Activated CD4-positive, alpha-beta memory T cell treated with anti-CD3 and anti-CD28 coated beads, Interleukin-2, amount 10 ng/mL, durations not matched to agents 7 days and 5 days (primary cell): ENCODE data around the gene PIK3C2B. TPM values are rescaled to one million over a fixed set of nuclear protein-coding genes. Genes with fewer than 3 reads are reported as not detected.

Source experiments
- CTCF ChIA-PET: fragments of 350-600 bp; sonication (Branson Sonifier 250); formaldehyde crosslinking; loops from one replicate; lab custom pipeline; 2021; ENCODE audit warnings: antibody characterized with exemption, inconsistent platforms; lab: Charles Lee
- POLR2A ChIA-PET: fragments of 350-600 bp; sonication (Branson Sonifier 250); formaldehyde crosslinking; loops from one replicate; lab custom pipeline; 2021; ENCODE audit warnings: antibody characterized with exemption; lab: Charles Lee
- DNase-seq: peaks from one replicate; pipeline ENCODE4 v3.0.0-alpha.2; 2020
- H3K27ac Mint-ChIP-seq: one replicate; pipeline ENCODE4 v1.8.0; 2021; ENCODE audit warnings: mild to moderate bottlenecking, mixed read lengths
- H3K27me3 Mint-ChIP-seq: one replicate; pipeline ENCODE4 v1.8.0; 2021; ENCODE audit warnings: mixed read lengths
- H3K36me3 Mint-ChIP-seq: one replicate; pipeline ENCODE4 v1.8.0; 2021; ENCODE audit warnings: low read depth, mixed read lengths
- H3K4me1 Mint-ChIP-seq: one replicate; pipeline ENCODE4 v1.8.0; 2021; ENCODE audit warnings: mixed read lengths
- H3K4me3 Mint-ChIP-seq: one replicate; pipeline ENCODE4 v1.8.0; 2021; ENCODE audit warnings: mild to moderate bottlenecking, mixed read lengths
- H3K9me3 Mint-ChIP-seq: one replicate; pipeline ENCODE4 v1.8.0; 2021; ENCODE audit warnings: mixed read lengths
- total RNA-seq, 2 experiments: library from RNA; stranded (reverse); gene quantifications; one replicate each; pipeline ENCODE4 v1.2.3, GENCODE V29; 2021

The PIK3C2B gene
- total RNA-seq, 2 experiments from 2014 or later: 31.0 to 32.0 TPM

DNA sequence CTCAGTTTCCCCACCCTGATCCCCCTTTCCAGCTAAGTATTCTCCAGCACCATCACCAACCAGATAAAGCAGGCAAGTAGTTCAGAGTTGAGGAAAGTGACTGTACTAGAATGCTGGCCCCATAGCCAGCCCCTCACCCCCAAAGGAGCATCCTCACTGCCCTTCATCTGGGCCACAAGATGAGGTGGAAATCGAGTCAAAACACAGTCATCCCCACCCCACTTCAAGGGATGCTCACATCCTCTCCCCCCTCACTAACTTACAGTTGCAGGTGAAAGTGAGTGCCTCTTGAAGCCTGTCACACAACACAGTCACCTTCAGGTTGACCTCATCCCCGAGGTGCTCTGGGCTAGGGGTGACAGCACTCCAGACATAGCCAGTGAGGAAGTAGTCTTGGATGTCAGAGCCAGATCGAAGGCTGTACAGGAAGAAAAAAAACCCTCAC is 30.4 kb downstream of the PIK3C2B start:
- ChIA-PET CTCF (interaction anchor here (1.0 to 2.6 kb wide), 4 partner anchors 14 to 39 kb away, joined by 3 to 12 read pairs (median 6); no protein-coding TSS in a partner anchor), POLR2A (interaction anchor here (2.7 kb wide), 1 partner anchor 29 kb away, joined by 11 read pairs; the partner anchor contains the start of gene PIK3C2B)
- DNase-seq: no peak
- Mint-ChIP-seq H3K36me3 (peaks cover 63% of the 10 kb centered on the region), H3K27ac (peak overlapping the region; percentile 35), H3K27me3 (no peaks in the 10 kb centered on the region), H3K4me1 (peaks cover 58% of the 10 kb centered on the region), H3K9me3 (no peaks in the 10 kb centered on the region), H3K4me3 (no peak overlapping the region)

DNA sequence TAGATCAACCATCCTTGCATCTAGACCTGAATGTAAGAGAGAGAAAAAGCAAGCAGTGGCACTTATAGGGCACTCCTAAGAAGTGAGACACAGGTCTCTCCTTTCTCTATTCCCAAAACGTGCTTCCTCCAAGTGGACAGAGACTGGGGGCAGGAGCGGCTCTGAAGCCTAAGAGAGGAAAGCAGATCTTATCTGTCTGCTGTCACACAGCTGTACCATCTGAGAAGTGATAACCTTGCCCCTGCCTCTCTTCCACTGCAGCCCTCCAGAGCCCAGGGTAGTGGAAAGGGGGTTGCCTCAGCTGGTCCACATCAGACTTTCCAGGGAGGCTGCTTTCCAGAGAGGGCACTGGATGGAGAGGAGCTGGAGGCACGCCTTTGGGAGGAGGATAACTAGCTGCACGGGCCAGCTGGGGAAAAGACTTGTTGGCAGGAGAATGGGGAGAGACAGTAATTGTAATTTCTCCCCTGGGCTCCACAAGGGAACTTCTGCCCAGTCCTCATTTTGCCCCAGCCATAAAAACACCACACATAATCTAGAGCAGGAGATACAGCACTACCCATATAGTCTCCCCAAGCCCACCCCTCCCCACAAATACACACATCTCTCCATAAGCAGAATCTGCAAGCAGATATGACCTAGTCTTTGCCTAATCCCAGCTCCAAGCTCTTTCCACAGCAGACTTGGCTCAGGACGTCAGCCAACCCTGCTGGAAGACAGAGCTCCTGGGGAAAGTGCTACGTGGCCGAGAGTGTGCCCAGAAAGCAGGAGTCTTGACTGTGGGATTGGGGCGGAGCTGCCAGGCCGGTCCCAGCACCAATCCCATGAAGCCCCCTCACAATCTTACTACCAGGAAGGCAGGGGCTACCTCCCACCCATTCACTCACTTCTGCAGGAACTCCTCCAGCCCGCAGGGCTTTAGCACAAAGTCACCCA is 31.2 kb downstream of the PIK3C2B start:
- H3K4me3 Mint-ChIP-seq: no peak overlapping the region
- H3K4me1 Mint-ChIP-seq: peaks cover 58% of the 10 kb centered on the region
- H3K9me3 Mint-ChIP-seq: no peaks in the 10 kb centered on the region
- POLR2A ChIA-PET: interaction anchor here (2.7 kb wide), 1 partner anchor 29 kb away, joined by 11 read pairs; the partner anchor contains the start of gene PIK3C2B
- H3K27ac Mint-ChIP-seq: no peak overlapping the region
- H3K27me3 Mint-ChIP-seq: no peaks in the 10 kb centered on the region
- peaks cover 62% of the 10 kb centered on the region for H3K36me3 Mint-ChIP-seq
- DNase-seq: no peak
- CTCF ChIA-PET: interaction anchor here (1.0 to 2.3 kb wide), 3 partner anchors 15 to 32 kb away, joined by 3 to 12 read pairs (median 6); no protein-coding TSS in a partner anchor

DNA sequence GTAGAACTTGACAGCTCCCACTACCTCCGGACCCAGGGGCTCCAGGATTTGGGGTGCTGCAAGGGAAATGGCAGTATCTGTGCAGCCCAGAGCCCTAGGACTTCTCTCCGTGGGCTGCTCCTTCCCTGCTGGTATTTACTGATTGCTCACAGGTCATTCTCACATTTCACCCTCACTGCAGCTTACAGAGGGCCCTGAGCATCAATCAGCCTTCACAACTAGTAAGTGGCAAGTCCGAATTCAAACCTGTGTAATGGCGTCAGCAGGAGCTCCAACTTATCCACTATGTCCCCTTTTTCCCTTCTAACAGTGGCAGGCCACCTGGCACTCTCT is 32.4 kb downstream of the PIK3C2B start:
- no peaks in the 10 kb centered on the region for H3K9me3 Mint-ChIP-seq
- H3K4me3 Mint-ChIP-seq: no peak overlapping the region
- CTCF ChIA-PET: interaction anchor here (0.7 to 2.3 kb wide), 4 partner anchors 10 to 63 kb away, joined by 3 to 12 read pairs (median 4); no protein-coding TSS in a partner anchor
- no peaks in the 10 kb centered on the region for H3K27me3 Mint-ChIP-seq
- no peak for DNase-seq
- POLR2A ChIA-PET: interaction anchor here (1.4 kb wide), 1 partner anchor 32 kb away, joined by 5 read pairs; the partner anchor contains the start of gene PIK3C2B
- peak overlapping the region; percentile 85 for H3K27ac Mint-ChIP-seq
- H3K36me3 Mint-ChIP-seq: peaks cover 60% of the 10 kb centered on the region
- H3K4me1 Mint-ChIP-seq: peaks cover 58% of the 10 kb centered on the region

DNA sequence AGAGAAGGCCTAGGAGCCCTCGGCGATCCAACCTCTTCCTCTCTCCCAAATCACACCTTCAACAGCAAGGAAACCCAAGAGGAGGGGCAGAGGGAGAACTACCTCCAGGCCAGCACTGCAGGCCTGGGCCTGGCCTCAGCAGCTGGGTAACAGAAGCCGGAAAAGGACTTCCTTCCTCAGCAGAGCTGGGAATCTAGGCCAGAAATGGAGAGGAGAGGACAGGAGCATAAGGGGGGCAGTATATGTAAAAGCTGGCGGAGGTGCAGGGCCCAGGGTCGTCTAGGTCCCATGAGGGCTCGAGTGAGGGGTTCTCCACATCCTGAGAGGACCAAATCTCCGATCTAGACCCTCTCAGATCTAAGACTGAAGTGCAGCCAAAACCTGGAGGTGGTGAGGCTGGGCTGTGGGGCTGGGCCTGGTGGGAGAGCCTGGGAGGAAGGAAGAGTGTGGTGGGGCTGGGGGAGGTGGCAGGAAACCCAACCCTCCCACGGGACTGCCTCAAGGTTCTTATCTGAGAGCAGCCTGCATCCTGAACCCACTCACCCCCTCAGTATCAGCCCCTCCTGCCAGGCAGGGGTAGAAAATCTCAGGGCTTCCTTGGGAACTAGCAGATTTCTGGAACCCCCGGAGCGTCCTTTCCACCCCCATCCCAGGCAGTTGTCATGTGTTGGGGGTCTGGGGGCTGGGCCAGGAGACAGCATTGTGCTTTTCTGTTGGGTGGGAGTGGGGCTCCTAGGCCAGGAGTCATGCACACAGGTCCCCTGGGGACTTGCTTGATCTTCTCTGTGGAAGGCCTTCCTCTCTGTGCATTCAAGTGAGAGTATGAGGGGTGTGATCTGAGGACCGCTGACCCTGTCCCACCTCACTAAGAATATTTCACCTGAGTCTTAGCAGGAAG is 33.0 kb downstream of the PIK3C2B start:
- Mint-ChIP-seq H3K27ac (peak overlapping the region; percentile 85), H3K36me3 (peaks cover 60% of the 10 kb centered on the region), H3K4me3 (peak overlapping the region; percentile 15), H3K27me3 (no peaks in the 10 kb centered on the region), H3K4me1 (peaks cover 58% of the 10 kb centered on the region), H3K9me3 (no peaks in the 10 kb centered on the region)
- ChIA-PET POLR2A (interaction anchor here (0.7 to 1.5 kb wide), 3 partner anchors 33 to 46 kb away, joined by 3 to 5 read pairs (median 4); partner anchors contain the start of gene PIK3C2B), CTCF (interaction anchor here (0.7 to 2.3 kb wide), 5 partner anchors 9 to 63 kb away, joined by 3 to 12 read pairs (median 3); no protein-coding TSS in a partner anchor)
- DNase-seq: peak; percentile 36

DNA sequence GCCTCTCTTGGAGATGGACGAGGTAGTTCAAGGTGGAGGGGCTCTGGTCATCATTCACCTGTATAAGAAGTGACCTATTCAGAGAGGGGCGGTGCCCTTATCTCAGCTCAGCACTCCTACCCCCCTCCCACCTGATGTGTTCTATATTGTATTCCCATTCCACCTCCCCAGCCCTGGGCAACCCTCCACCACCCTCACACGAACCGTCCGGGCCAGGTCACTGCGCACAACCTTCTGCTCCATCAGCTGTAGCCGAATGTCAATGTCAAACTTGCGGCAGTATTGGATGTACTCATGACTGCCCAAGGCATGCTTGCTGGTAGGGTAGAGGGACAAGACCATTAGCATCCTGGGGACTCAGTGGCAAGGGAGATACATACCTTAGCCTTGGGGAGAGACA is 34.3 kb downstream of the PIK3C2B start:
- POLR2A ChIA-PET: interaction anchor here (1.3 to 1.5 kb wide), 2 partner anchors 33 to 35 kb away, joined by 4 read pairs; partner anchors contain the start of gene PIK3C2B
- CTCF ChIA-PET: interaction anchor here (1.0 to 3.1 kb wide), 4 partner anchors 14 to 43 kb away, joined by 3 to 12 read pairs (median 4); no protein-coding TSS in a partner anchor
- H3K27me3 Mint-ChIP-seq: no peaks in the 10 kb centered on the region
- H3K27ac Mint-ChIP-seq: peak overlapping the region; percentile 85
- no peak overlapping the region for H3K4me3 Mint-ChIP-seq
- H3K9me3 Mint-ChIP-seq: no peaks in the 10 kb centered on the region
- H3K4me1 Mint-ChIP-seq: peaks cover 53% of the 10 kb centered on the region
- H3K36me3 Mint-ChIP-seq: peaks cover 60% of the 10 kb centered on the region
- no peak for DNase-seq

DNA sequence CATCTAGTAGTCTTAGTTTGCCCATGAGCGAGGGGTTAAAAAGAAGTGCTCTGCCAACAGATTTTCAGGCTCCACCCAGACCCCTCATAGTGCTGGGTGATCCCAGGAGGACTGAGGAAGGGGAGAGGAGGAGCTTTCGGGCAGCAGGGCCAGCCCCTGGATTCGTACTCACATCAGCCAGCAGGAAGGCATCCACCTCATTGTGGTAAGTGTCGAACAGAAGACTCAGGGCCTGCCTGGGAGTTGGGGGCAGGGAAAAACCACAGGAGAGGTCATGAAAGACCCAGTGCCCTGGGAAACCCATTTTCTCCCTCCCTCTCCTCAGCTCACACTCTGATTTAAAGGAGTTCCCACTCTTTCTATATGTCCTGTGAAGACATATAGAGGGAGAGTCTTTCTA is 34.9 kb downstream of the PIK3C2B start:
- no peak overlapping the region for H3K27ac Mint-ChIP-seq
- no peak for DNase-seq
- peaks cover 58% of the 10 kb centered on the region for H3K36me3 Mint-ChIP-seq
- H3K27me3 Mint-ChIP-seq: no peaks in the 10 kb centered on the region
- peaks cover 47% of the 10 kb centered on the region for H3K4me1 Mint-ChIP-seq
- no peak overlapping the region for H3K4me3 Mint-ChIP-seq
- POLR2A ChIA-PET: interaction anchor here (1.3 to 1.5 kb wide), 2 partner anchors 34 to 35 kb away, joined by 4 read pairs; partner anchors contain the start of gene PIK3C2B
- no peaks in the 10 kb centered on the region for H3K9me3 Mint-ChIP-seq
- CTCF ChIA-PET: interaction anchor here (1.2 to 3.1 kb wide), 2 partner anchors 13 to 29 kb away, joined by 3 to 12 read pairs; no protein-coding TSS in a partner anchor

DNA sequence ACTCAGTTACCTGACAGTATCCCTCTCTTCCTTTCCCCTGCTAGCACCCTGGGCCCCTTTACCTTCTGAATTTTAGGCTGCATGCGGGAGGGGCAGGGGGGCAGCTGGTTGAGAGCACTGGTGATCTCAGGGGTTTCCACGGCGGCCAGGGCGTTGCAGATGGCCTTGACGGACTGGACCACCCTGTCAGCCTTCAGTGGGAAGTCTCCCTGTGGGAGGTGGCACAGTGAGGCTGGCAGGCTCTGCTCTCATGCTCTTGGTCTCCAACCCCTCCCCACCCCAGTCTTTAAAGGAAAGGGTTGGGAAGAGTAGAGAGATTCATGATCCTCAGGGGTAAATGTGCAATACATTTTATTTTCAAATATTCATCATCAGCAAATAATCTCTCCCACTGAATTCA is 36.9 kb downstream of the PIK3C2B start:
- POLR2A ChIA-PET: interaction anchor here (1.1 kb wide), 1 partner anchor 36 kb away, joined by 3 read pairs; no protein-coding TSS in a partner anchor
- no peak for DNase-seq
- Mint-ChIP-seq H3K36me3 (peaks cover 49% of the 10 kb centered on the region), H3K4me1 (peaks cover 38% of the 10 kb centered on the region), H3K4me3 (no peak overlapping the region), H3K27me3 (no peaks in the 10 kb centered on the region), H3K27ac (no peak overlapping the region), H3K9me3 (no peaks in the 10 kb centered on the region)
- CTCF ChIA-PET: no interaction called here

DNA sequence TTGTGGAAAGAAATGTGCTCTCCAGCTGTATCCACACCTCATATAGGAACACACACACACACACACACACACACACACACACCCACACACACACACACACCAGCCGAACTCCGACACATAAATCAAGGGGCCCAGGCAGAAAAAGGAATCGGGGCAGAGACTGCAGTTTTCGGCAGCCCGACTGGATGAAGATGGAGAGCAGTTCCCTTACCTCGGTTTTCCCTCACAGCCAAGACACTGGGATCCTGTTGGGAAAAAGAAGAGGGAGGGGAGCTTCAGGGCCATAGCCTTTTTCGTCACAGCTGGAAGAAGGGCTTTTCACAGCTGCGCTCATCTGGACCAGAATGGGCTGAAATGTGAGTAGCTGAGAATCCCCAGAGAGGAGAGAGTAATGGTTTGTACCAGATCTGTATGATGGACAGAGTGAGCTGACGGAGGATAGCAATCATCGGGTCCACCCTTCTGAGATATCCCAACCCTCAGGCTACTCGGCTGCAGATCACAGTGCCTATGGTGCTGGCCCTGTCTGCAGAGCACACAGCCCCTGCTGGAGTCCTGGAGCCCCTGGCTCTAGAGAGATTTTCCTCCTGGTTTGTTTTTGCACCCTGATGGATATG is 37.7 kb downstream of the PIK3C2B start:
- no peaks in the 10 kb centered on the region for H3K9me3 Mint-ChIP-seq

DNA sequence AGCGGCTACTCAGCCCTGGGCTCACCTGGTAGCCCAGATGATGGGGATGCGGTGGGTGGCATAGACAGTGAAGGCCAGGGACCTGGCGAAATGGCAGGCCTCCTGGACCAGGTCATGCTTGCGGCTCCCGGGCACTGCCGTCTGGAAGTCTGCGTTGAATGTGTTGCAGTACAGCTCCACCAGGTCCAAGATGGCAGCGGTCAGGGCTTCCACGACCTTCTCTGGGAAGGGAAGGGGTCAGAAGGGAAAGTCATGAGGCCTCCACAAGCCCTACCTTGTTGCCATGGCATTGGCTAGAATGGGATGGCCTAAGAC is 38.8 kb downstream of the PIK3C2B start:
- no peak for DNase-seq
- CTCF ChIA-PET: interaction anchor here (1.3 to 2.1 kb wide), 2 partner anchors 25 to 47 kb away, joined by 3 to 7 read pairs; no protein-coding TSS in a partner anchor
- Mint-ChIP-seq H3K4me1 (peaks cover 30% of the 10 kb centered on the region), H3K9me3 (no peaks in the 10 kb centered on the region), H3K27ac (no peak overlapping the region), H3K36me3 (peaks cover 37% of the 10 kb centered on the region), H3K27me3 (no peaks in the 10 kb centered on the region), H3K4me3 (no peak overlapping the region)
- POLR2A ChIA-PET: no interaction called here

More for the DNA sequence above, 37.7 kb downstream of the PIK3C2B start:
- no peak for DNase-seq
- H3K4me3 Mint-ChIP-seq: no peak overlapping the region
- H3K36me3 Mint-ChIP-seq: peaks cover 43% of the 10 kb centered on the region
- H3K4me1 Mint-ChIP-seq: peaks cover 33% of the 10 kb centered on the region
- ChIA-PET CTCF (interaction anchor here (0.7 to 2.1 kb wide), 4 partner anchors 11 to 198 kb away, joined by 3 to 7 read pairs (median 3); no protein-coding TSS in a partner anchor), POLR2A (no interaction called here)
- no peak overlapping the region for H3K27ac Mint-ChIP-seq
- H3K27me3 Mint-ChIP-seq: no peaks in the 10 kb centered on the region

DNA sequence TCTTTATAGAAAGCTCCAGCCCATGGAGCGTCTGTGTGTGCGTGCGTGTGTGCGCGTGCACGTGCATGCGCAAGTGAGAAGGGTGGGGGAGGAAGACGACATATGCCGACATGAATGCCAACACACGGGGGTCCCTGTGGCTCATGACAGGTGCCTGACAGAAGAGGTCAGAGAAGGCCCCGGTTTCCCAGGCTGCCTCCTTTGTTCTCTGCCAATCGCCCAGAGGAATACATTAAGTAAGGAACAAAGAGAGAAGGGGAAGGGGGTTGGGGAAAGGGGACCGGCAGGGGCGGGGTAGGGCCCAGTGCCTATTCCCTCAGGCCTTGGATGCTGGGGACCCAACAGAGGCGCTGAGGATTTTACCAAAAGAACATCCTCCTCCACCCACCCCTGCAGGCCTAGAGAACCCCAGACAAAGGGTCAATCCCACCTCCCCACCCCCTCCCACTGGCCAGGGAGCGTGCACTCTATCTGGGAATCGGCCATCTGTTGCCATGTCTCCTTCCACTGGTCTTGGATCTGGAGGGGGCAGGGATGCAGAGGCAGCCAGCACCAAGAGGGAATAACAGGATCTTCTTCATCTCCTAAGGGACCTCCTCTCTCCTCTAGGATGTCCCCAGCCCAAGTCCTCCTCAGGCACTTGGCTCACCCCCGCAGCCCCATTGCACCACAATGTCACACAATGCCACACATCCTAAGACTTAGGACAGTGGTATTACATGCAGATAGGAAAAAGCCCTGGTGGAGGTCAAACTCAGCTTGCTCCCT is 39.4 kb downstream of the PIK3C2B start:
- Mint-ChIP-seq H3K9me3 (no peaks in the 10 kb centered on the region), H3K36me3 (peaks cover 34% of the 10 kb centered on the region), H3K4me1 (peaks cover 30% of the 10 kb centered on the region), H3K27ac (no peak overlapping the region), H3K4me3 (no peak overlapping the region), H3K27me3 (no peaks in the 10 kb centered on the region)
- ChIA-PET CTCF (interaction anchor here (1.3 to 10.6 kb wide), 4 partner anchors 24 to 48 kb away, joined by 3 to 519 read pairs (median 8); partner anchors contain the start of gene PIK3C2B), POLR2A (no interaction called here)
- DNase-seq: no peak

DNA sequence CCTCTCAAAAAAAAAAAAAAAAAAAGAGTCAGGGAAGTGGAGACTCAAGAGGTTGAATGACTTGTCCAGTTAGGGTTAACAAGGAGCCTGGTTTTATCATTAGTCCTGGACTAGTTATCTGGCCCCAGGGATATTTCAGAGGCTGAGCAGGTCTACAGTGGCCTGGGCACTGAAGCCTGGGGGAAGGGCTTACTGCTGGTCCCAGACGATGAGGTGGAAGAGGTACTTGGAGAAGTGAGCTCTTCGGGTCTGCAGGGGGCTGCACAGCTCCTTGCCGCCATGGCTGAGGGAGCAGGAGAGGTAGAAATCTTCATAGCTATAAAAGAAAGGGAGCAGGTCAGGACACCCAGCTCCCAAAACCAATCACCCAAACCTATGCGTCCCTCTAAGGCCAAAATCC is 40.1 kb downstream of the PIK3C2B start:
- H3K36me3 Mint-ChIP-seq: peaks cover 32% of the 10 kb centered on the region
- H3K4me3 Mint-ChIP-seq: no peak overlapping the region
- peak overlapping the region; percentile 30 for H3K27ac Mint-ChIP-seq
- H3K27me3 Mint-ChIP-seq: no peaks in the 10 kb centered on the region
- H3K4me1 Mint-ChIP-seq: peaks cover 35% of the 10 kb centered on the region
- DNase-seq: no peak
- ChIA-PET CTCF (interaction anchor here (0.7 to 10.6 kb wide), 3 partner anchors 23 to 76 kb away, joined by 3 to 519 read pairs (median 10); partner anchors contain the start of gene PIK3C2B), POLR2A (no interaction called here)
- H3K9me3 Mint-ChIP-seq: no peaks in the 10 kb centered on the region
